ENCODE measurements around the gene ASB13. TPM values are rescaled to one million over a fixed set of nuclear protein-coding genes. Genes with fewer than 3 reads are reported as not detected.

ASB13 gene
- total and polyA plus RNA-seq, 2 experiments from 2014 or later: 16.9 to 18.1 TPM

DNA sequence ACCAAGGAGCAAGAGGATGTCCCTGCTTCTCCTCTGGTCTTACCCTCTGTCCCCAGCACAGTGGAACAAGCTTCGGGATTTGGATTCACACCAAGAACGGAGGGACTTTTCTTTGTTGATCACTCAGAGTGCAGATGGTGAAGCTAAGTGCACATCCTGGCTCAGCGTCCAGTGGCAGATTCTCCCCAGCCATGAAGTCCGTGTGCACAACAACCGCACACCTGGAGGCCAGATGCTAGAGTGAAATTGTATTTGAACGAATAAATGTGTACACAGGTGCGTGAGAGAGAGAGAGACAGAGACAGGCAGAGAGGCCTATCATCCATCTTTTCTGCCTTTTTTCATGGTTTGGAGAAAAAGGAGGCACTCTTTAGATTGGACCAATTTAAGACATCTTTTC lies 31.5 kb downstream of the ASB13 start:
- Histone ChIP-seq H3K9me2 (replicated peaks; ENCODE audit: insufficient read depth) (no peaks in the 10 kb centered on the region), H3K4me2 (no peak overlapping the region), H3K27me3 (no peaks in the 10 kb centered on the region), H3K9me3 (ENCODE audit: low read depth) (no peaks in the 10 kb centered on the region), H3K4me3 (no peak overlapping the region), H4K20me1 (ENCODE audit: insufficient read depth, poor library complexity, severe bottlenecking) (no peaks in the 10 kb centered on the region), H3K36me3 (replicated peaks; ENCODE audit: insufficient read depth, low read depth) (no peaks in the 10 kb centered on the region), H2AFZ (no peak overlapping the region), H3K4me1 (ENCODE audit: insufficient read depth) (peaks cover 23% of the 10 kb centered on the region), H3K79me2 (no peaks in the 10 kb centered on the region), H3K27ac (no peak overlapping the region)
- WGBS (ENCODE audit: low lambda C conversion rate, missing lambda C conversion rate): 86% methylated on average over 7 of the region's 7 CpGs
- TF ChIP-seq, protein P1, sequence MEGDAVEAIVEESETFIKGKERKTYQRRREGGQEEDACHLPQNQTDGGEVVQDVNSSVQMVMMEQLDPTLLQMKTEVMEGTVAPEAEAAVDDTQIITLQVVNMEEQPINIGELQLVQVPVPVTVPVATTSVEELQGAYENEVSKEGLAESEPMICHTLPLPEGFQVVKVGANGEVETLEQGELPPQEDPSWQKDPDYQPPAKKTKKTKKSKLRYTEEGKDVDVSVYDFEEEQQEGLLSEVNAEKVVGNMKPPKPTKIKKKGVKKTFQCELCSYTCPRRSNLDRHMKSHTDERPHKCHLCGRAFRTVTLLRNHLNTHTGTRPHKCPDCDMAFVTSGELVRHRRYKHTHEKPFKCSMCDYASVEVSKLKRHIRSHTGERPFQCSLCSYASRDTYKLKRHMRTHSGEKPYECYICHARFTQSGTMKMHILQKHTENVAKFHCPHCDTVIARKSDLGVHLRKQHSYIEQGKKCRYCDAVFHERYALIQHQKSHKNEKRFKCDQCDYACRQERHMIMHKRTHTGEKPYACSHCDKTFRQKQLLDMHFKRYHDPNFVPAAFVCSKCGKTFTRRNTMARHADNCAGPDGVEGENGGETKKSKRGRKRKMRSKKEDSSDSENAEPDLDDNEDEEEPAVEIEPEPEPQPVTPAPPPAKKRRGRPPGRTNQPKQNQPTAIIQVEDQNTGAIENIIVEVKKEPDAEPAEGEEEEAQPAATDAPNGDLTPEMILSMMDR (IDR thresholded peaks at IDR 0.05; ENCODE audit: poor library complexity): no peak
- TF ChIP-seq EZH2phosphoT487 (IDR thresholded peaks at IDR 0.05; ENCODE audit: low read depth, severe bottlenecking, unreplicated experiment) (no peak), EZH2 (IDR thresholded peaks at IDR 0.05; ENCODE audit: borderline replicate concordance) (no peak)
- no peak for DNase-seq (ENCODE audit: low spot score)

DNA sequence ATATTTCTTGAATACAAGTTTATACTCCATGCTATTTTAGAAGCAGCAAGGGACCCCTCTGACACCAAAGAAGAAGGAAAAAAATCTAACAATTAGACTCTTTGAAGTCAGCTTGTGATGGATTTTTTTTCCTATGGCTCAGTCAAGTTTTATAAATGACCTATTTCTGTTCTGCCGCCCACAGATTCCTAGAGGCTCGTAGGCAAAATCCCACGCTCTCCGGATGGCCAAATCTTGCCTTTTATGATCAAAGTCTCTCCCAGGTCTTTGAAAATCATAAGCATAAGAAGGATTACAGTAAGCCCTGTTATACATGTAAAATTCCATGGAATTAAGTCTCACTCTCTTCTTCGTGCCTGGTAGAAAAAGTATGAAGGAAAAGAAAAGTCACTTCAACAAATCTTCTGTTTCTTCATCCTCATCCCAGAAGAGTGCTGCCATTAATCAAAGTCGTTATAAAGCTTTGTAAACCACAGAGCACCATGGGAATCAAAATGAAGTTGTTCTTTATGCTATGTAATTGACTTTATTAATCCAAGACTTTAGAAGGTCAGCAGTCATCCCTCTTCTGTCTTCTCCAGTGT lies 33.1 kb downstream of the ASB13 start:
- TF ChIP-seq, protein P1 (IDR thresholded peaks at IDR 0.05; ENCODE audit: poor library complexity): no peak
- TF ChIP-seq EZH2phosphoT487 (IDR thresholded peaks at IDR 0.05; ENCODE audit: low read depth, severe bottlenecking, unreplicated experiment): no peak
- no peaks in the 10 kb centered on the region for H3K36me3 ChIP-seq (replicated peaks; ENCODE audit: insufficient read depth, low read depth)
- H3K9me3 ChIP-seq (ENCODE audit: low read depth): no peaks in the 10 kb centered on the region
- DNase-seq (ENCODE audit: low spot score): no peak
- no peaks in the 10 kb centered on the region for H4K20me1 ChIP-seq (ENCODE audit: insufficient read depth, poor library complexity, severe bottlenecking)
- H3K79me2 ChIP-seq: no peaks in the 10 kb centered on the region
- WGBS (ENCODE audit: low lambda C conversion rate, missing lambda C conversion rate): 64% methylated on average over 6 of the region's 6 CpGs
- no peak overlapping the region for H2AFZ ChIP-seq
- peaks cover 23% of the 10 kb centered on the region for H3K4me1 ChIP-seq (ENCODE audit: insufficient read depth)
- peak overlapping the region; percentile 80 for H3K27ac ChIP-seq
- H3K4me3 ChIP-seq: no peak overlapping the region
- no peaks in the 10 kb centered on the region for H3K27me3 ChIP-seq
- H3K4me2 ChIP-seq: peak overlapping the region; percentile 7
- H3K9me2 ChIP-seq (replicated peaks; ENCODE audit: insufficient read depth): no peaks in the 10 kb centered on the region

DNA sequence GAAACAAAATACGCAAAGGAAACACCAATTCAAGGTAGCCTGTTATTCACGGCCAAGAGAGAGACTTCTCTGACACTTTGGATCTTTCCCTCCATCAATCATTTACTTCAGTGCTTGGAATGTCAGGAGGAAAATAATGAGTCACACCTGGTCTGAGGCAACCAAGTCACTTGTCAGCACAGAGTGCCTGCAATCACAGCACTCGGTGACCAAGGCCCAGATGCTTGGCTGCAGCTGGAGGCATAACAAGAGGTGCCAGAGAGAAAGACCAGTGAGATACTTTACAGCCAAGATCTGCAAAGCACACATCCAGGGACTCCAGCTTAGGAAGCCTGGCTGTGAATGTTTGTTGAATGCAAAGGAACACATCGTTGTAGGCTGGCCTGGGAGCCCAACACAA lies 33.9 kb downstream of the ASB13 start:
- Histone ChIP-seq H3K9me3 (ENCODE audit: low read depth) (no peaks in the 10 kb centered on the region), H3K79me2 (no peaks in the 10 kb centered on the region), H3K4me2 (peak overlapping the region; percentile 56), H3K9me2 (replicated peaks; ENCODE audit: insufficient read depth) (no peaks in the 10 kb centered on the region), H4K20me1 (ENCODE audit: insufficient read depth, poor library complexity, severe bottlenecking) (no peaks in the 10 kb centered on the region), H2AFZ (no peak overlapping the region), H3K36me3 (replicated peaks; ENCODE audit: insufficient read depth, low read depth) (no peaks in the 10 kb centered on the region), H3K4me1 (ENCODE audit: insufficient read depth) (peaks cover 23% of the 10 kb centered on the region), H3K4me3 (no peak overlapping the region), H3K27me3 (no peaks in the 10 kb centered on the region), H3K27ac (peak overlapping the region; percentile 86)
- DNase-seq (ENCODE audit: low spot score): peak; percentile 84
- WGBS (ENCODE audit: low lambda C conversion rate, missing lambda C conversion rate): 19% methylated on average over 4 of the region's 4 CpGs
- TF ChIP-seq EZH2 (IDR thresholded peaks at IDR 0.05; ENCODE audit: borderline replicate concordance) (no peak), EZH2phosphoT487 (IDR thresholded peaks at IDR 0.05; ENCODE audit: low read depth, severe bottlenecking, unreplicated experiment) (no peak)
- TF ChIP-seq, protein P1 (IDR thresholded peaks at IDR 0.05; ENCODE audit: poor library complexity): no peak
